H1 (cell line): Measurements from ENCODE around the gene AUH. TPM values are rescaled to one million over a fixed set of nuclear protein-coding genes. Genes with fewer than 3 reads are reported as not detected.

Experiments used
- CTCF ChIA-PET: fragments of 300-600 bp; sonication (Branson Sonifier 250); formaldehyde crosslinking; loops from one replicate; lab custom pipeline; 2021; ENCODE audit not compliant: partially characterized antibody; lab: Charles Lee
- POLR2A ChIA-PET: fragments of 300-600 bp; sonication (Branson Sonifier 250); formaldehyde crosslinking; loops from one replicate; lab custom pipeline; 2021; ENCODE audit warnings: inconsistent platforms; ENCODE audit not compliant: partially characterized antibody; lab: Charles Lee
- DNase-seq, 2 experiments: peaks; one replicate each; pipeline versions ENCODE4 v3.0.0 to v3.0.0-alpha.2; 2010 to 2022; ENCODE audit warnings: low spot score in 2 of 2, low read depth in 1 of 2, mixed read lengths in 1 of 2
- FAIRE-seq: peaks from 2 replicates; lab custom pipeline; 2011; peaks lifted over from hg19 to GRCh38; lab: Jason Lieb, UNC
- H2AFZ ChIP-seq: 2 replicates; pipeline ENCODE4 v1.8.1; 2012; ENCODE audit warnings: low read length, inconsistent platforms
- H2AK5ac ChIP-seq: 2 replicates; pipeline ENCODE4 v1.6.1; 2013; ENCODE audit warnings: low read depth, low read length
- H2BK120ac ChIP-seq: replicated peaks from 2 replicates; pipeline ENCODE3; 2013; ENCODE audit warnings: low read depth, low read length, inconsistent platforms
- H2BK12ac ChIP-seq: 2 replicates; pipeline ENCODE4 v1.6.1; 2013; ENCODE audit warnings: low read depth, low read length
- H2BK15ac ChIP-seq: 2 replicates; pipeline ENCODE4 v1.6.1; 2013; ENCODE audit warnings: low read length
- H2BK20ac ChIP-seq: 2 replicates; pipeline ENCODE4 v1.6.1; 2013; ENCODE audit warnings: low read length
- H2BK5ac ChIP-seq: 2 replicates; pipeline ENCODE4 v1.6.1; 2013; ENCODE audit warnings: low read depth, low read length
- H3K14ac ChIP-seq: 2 replicates; pipeline ENCODE4 v1.6.1; 2013; ENCODE audit warnings: inconsistent platforms; ENCODE audit not compliant: insufficient read length
- H3K18ac ChIP-seq: 2 replicates; pipeline ENCODE4 v1.6.1; 2013; ENCODE audit warnings: low read length; ENCODE audit errors: extremely low read depth
- H3K23ac ChIP-seq: 2 replicates; pipeline ENCODE4 v1.6.1; 2013; ENCODE audit warnings: inconsistent platforms; ENCODE audit not compliant: insufficient read length
- H3K23me2 ChIP-seq: 2 replicates; pipeline ENCODE4 v1.6.1; 2013; ENCODE audit warnings: low read depth, low read length
- H3K27ac ChIP-seq: 2 replicates; pipeline ENCODE4 v1.6.1; 2011; ENCODE audit warnings: low read depth, low read length, inconsistent platforms
- H3K27me3 ChIP-seq, 4 experiments: replicated peaks in 1 of 4; 1 replicate in 1 of 4; 2 replicates in 3 of 4; pipeline versions ENCODE4 v1.6.1 to v1.8.1; 2011 to 2013; ENCODE audit warnings: low read length in 3 of 4, mild to moderate bottlenecking in 3 of 4, inconsistent platforms in 2 of 4, mixed read lengths in 2 of 4, moderate library complexity in 1 of 4; ENCODE audit not compliant: control insufficient read depth in 3 of 4, insufficient read depth in 3 of 4; ENCODE audit errors: extremely low read depth in 1 of 4
- H3K36me3 ChIP-seq, 4 experiments: 2 replicates each; pipeline versions ENCODE4 v1.6.1 to v1.8.1; 2011 to 2013; ENCODE audit warnings: mild to moderate bottlenecking in 4 of 4, low read length in 3 of 4, moderate library complexity in 2 of 4, control low read depth in 1 of 4, inconsistent platforms in 1 of 4; ENCODE audit not compliant: insufficient read depth in 4 of 4, control insufficient read depth in 2 of 4
- H3K4ac ChIP-seq: replicated peaks from 2 replicates; pipeline ENCODE3; 2013; ENCODE audit warnings: low read length, low read depth, mixed read lengths, inconsistent platforms; ENCODE audit not compliant: insufficient read length
- H3K4me1 ChIP-seq, 4 experiments: replicated peaks in 1 of 4; 1 replicate in 1 of 4; 2 replicates in 3 of 4; pipeline versions ENCODE4 v1.6.1 to v1.8.1; 2011 to 2013; ENCODE audit warnings: low read length in 3 of 4, inconsistent platforms in 2 of 4, mixed read lengths in 1 of 4; ENCODE audit not compliant: insufficient read depth in 4 of 4, control insufficient read depth in 3 of 4
- H3K4me2 ChIP-seq, 2 experiments: 2 replicates each; pipeline versions ENCODE4 v1.6.1 to v1.8.1; 2011 to 2013; ENCODE audit warnings: low read depth in 2 of 2, low read length in 2 of 2, control low read depth in 1 of 2, inconsistent platforms in 1 of 2, mild to moderate bottlenecking in 1 of 2; ENCODE audit not compliant: insufficient read depth in 1 of 2
- H3K4me3 ChIP-seq, 4 experiments: fragments of 200-600, 300-600 bp in 1 of 4; sonication (generic), shearing (Covaris generic), sonication (Bioruptor Twin) in 1 of 4; 2 replicates each; pipeline versions ENCODE4 v1.5.1 to v1.8.1; 2011 to 2016; ENCODE audit warnings: low read length in 4 of 4, low read depth in 3 of 4, control low read depth in 2 of 4, inconsistent platforms in 2 of 4, mild to moderate bottlenecking in 2 of 4, mixed read lengths in 1 of 4, moderate library complexity in 1 of 4; ENCODE audit not compliant: insufficient read depth in 2 of 4; ENCODE audit errors: extremely low read depth in 1 of 4
- H3K56ac ChIP-seq: replicated peaks from 2 replicates; pipeline ENCODE3; 2013; ENCODE audit warnings: low read depth, mild to moderate bottlenecking, mixed read lengths, low read length, inconsistent platforms; ENCODE audit not compliant: insufficient read length
- H3K79me1 ChIP-seq: 2 replicates; pipeline ENCODE4 v1.6.1; 2013; ENCODE audit warnings: low read depth, low read length, control low read depth
- H3K79me2 ChIP-seq, 2 experiments: 2 replicates each; pipeline versions ENCODE4 v1.6.1 to v1.8.1; 2012 to 2013; ENCODE audit warnings: low read length in 2 of 2, mild to moderate bottlenecking in 2 of 2, inconsistent platforms in 1 of 2; ENCODE audit not compliant: insufficient read depth in 2 of 2, control insufficient read depth in 1 of 2
- H3K9ac ChIP-seq, 4 experiments: replicated peaks in 1 of 4; 1 replicate in 1 of 4; 2 replicates in 3 of 4; pipeline versions ENCODE4 v1.6.1 to v1.8.1; 2011 to 2013; ENCODE audit warnings: low read depth in 3 of 4, low read length in 3 of 4, control low read depth in 2 of 4, mild to moderate bottlenecking in 2 of 4, moderate library complexity in 2 of 4, inconsistent platforms in 1 of 4; ENCODE audit errors: extremely low read depth in 1 of 4
- H3K9me3 ChIP-seq, 2 experiments: 2 replicates each; pipeline versions ENCODE4 v1.6.1 to v1.8.1; 2012 to 2013; ENCODE audit warnings: mild to moderate bottlenecking in 2 of 2, moderate library complexity in 2 of 2, control low read depth in 1 of 2, inconsistent platforms in 1 of 2, low read depth in 1 of 2, low read length in 1 of 2, mixed read lengths in 1 of 2; ENCODE audit not compliant: insufficient read depth in 2 of 2
- H4K20me1 ChIP-seq, 2 experiments: replicated peaks in 1 of 2; 2 replicates each; pipeline versions ENCODE3 to v1.8.1; 2011 to 2013; ENCODE audit warnings: inconsistent platforms in 2 of 2, low read length in 2 of 2, mild to moderate bottlenecking in 1 of 2; ENCODE audit not compliant: insufficient read depth in 2 of 2, control insufficient read depth in 1 of 2
- H4K5ac ChIP-seq: 2 replicates; pipeline ENCODE4 v1.6.1; 2013; ENCODE audit warnings: low read length, low read depth, mixed read lengths, inconsistent platforms; ENCODE audit not compliant: insufficient read length
- H4K8ac ChIP-seq: 2 replicates; pipeline ENCODE4 v1.8.0; 2013; ENCODE audit warnings: mild to moderate bottlenecking, moderate library complexity, low read length, inconsistent platforms; ENCODE audit not compliant: insufficient read depth; ENCODE audit errors: extremely low read depth
- H4K91ac ChIP-seq: replicated peaks from 2 replicates; pipeline ENCODE3; 2013; ENCODE audit warnings: low read length, mixed read lengths, inconsistent platforms; ENCODE audit not compliant: insufficient read length
- RAD21 ChIP-seq, 2 experiments: IDR thresholded peaks in 1 of 2; conservative IDR thresholded peaks in 1 of 2; 2 replicates each; pipeline ENCODE4 v1.6.1; 2011; ENCODE audit warnings: low read depth in 2 of 2, low read length in 2 of 2, improper control_type of control experiment in 1 of 2, inconsistent platforms in 1 of 2, mild to moderate bottlenecking in 1 of 2, moderate library complexity in 1 of 2
- TCF12 ChIP-seq: IDR thresholded peaks from 2 replicates; pipeline ENCODE4 v1.6.1; 2011; ENCODE audit warnings: low read depth, mild to moderate bottlenecking, low read length
- TEAD4 ChIP-seq: IDR thresholded peaks from 2 replicates; pipeline ENCODE4 v1.6.1; 2012; ENCODE audit warnings: low read depth, low read length, inconsistent platforms, mixed read lengths
- WGBS, 2 experiments: shearing (Covaris generic) in 1 of 2; methylation state at CpG; one replicate each; pipeline versions ENCODE4 v1.1.6 to v1.1.7; 2013 to 2015; ENCODE audit warnings: low lambda C conversion rate in 2 of 2, mixed read lengths in 2 of 2, inconsistent platforms in 1 of 2, low coverage in 1 of 2, missing lambda C conversion rate in 1 of 2; ENCODE audit not compliant: insufficient replicate concordance in 2 of 2, insufficient coverage in 1 of 2, insufficient read length in 1 of 2; ENCODE audit errors: extremely low coverage in 1 of 2, missing lambda C conversion rate in 1 of 2; 5-methylcytosine and 5-hydroxymethylcytosine counted together
- polyA plus RNA-seq, 7 experiments: library from polyadenylated mRNA; depleted of rRNA in 3 of 7; stranded (reverse) in 5 of 7; unstranded in 2 of 7; fragments of >200 nt in 5 of 7; fragments of 200-250 nt in 2 of 7; gene quantifications; 1 replicate in 5 of 7; 2 replicates in 1 of 7; 4 replicates in 1 of 7; pipeline versions ENCODE4 v1.2.1 to v1.2.3, GENCODE V29; 2011 to 2013; ENCODE audit warnings: missing spikeins in 2 of 7, mixed read lengths in 2 of 7
- total RNA-seq: library from RNA; stranded (reverse); fragmentation: NEBNext Ultra II Directional; extraction: Animal tissue kit (Norgen Biotek cat#: 25700); gene quantifications from 2 replicates; pipeline ENCODE4 v1.2.1, GENCODE V29; 2021

AUH gene
- total and polyA plus RNA-seq, 2 of the 8 experiments (the other 6 are each of a cell fraction or from before 2014, with no cell fraction given) = 5.8 to 21.9 TPM

- Histone ChIP-seq H2AFZ (no peak overlapping the region), H3K27me3 (no peaks in the 10 kb centered on the region), H2BK12ac (no peak overlapping the region), H3K9me3 (no peaks in the 10 kb centered on the region), H3K4me2 (no peak overlapping the region), H4K8ac (no peak overlapping the region), H3K4me3 (no peak overlapping the region), H4K20me1 (no peaks in the 10 kb centered on the region), H3K79me1 (no peaks in the 10 kb centered on the region), H3K9ac (no peak overlapping the region), H4K91ac (no peak overlapping the region), H2BK5ac (no peak overlapping the region), H2AK5ac (no peak overlapping the region), H2BK15ac (no peak overlapping the region), H3K23ac (no peak overlapping the region), H3K4me1 (peaks cover 0 to 3% (median 1%) of the 10 kb centered on the region in 4 experiments; a peak in 2 of 7 replicates), H3K4ac (no peak overlapping the region), H2BK20ac (no peak overlapping the region), H3K79me2 (no peaks in the 10 kb centered on the region), H3K23me2 (no peaks in the 10 kb centered on the region), H3K56ac (no peak overlapping the region), H3K27ac (no peak overlapping the region), H3K18ac (no peak overlapping the region), H2BK120ac (no peak overlapping the region), H3K14ac (no peak overlapping the region), H4K5ac (no peak overlapping the region), H3K36me3 (no peaks in the 10 kb centered on the region)
- ChIA-PET POLR2A (no interaction called here), CTCF (no interaction called here)
- 95% methylated on average over 1 of the region's 1 CpG; no CpG with 5 or more reads in 1 of the 2 experiments for WGBS, 2 experiments
- TF ChIP-seq TCF12 (no peak), RAD21 (IDR thresholded peaks at IDR 0.05 in 1 of 2, conservative IDR thresholded peaks at IDR 0.05 in 1 of 2; ENCODE audit: low read depth in 2 of 2, low read length in 2 of 2) (no peak), TEAD4 (no peak)
- DNase-seq (no peak), FAIRE-seq (no peak)
Observed at GRCh38 chr9:91275655-91276054, 86.1 kb downstream of the AUH start.
